NCI-H187 (cell line): ENCODE data around the gene PRAMEF1.
"Not testable (repeated sequence)": the region's sequence is repeated elsewhere in the genome, so short reads cannot be mapped to it uniquely, and the experiment has no call there.

ENCODE experiments used
- DNase-seq, 2 experiments: peaks; one replicate each; lab custom pipeline; 2025; lab: John Stamatoyannopoulos, UW

Gene PRAMEF1, protein sequence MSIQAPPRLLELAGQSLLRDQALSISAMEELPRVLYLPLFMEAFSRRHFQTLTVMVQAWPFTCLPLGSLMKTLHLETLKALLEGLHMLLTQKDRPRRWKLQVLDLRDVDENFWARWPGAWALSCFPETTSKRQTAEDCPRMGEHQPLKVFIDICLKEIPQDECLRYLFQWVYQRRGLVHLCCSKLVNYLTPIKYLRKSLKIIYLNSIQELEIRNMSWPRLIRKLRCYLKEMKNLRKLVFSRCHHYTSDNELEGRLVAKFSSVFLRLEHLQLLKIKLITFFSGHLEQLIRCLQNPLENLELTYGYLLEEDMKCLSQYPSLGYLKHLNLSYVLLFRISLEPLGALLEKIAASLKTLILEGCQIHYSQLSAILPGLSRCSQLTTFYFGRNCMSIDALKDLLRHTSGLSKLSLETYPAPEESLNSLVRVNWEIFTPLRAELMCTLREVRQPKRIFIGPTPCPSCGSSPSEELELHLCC

DNA sequence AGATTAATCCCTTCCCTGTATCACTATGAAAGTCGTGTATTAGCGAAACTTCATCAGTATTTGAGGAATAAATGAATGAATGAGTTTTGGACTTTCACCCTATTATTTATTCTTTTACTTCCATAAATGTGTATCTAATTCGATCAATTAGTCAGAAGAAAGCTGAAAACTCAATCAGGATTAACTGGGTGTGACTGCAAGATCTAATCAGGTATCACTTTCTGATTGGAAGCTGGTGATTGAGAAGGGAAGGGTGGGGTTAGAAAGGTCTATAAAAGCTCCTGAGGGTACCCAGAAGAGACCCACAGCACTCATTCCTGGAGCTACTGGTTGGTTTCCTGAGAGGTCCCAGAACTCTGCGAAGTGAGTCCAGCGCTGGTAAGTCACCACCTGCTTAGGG, at the start of gene PRAMEF1:
TSS of gene PRAMEF1 (plus strand) at position 301 of the 400 bp plus-strand sequence. CDS start 1,831 bp downstream, outside the sequence.
- not testable (repeated sequence) for DNase-seq

DNA sequence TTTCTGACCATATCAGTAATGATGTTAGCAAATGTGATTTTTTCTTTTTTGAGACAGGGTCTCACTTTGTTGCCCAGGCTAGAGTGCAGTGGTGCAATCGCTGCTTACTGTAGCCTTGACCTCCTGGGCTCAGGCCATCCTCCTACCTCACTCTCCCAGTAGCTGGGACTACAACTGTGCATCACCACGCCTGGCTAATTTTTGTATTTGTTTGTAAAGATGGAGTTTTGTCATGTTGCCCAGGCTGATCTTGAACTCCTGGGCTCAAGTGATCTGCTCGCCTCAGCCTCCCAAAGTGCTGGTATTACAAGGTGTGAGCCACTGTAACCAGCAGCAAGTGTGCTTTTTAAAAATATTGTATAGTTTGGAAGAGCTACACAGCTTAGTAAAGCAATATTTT, 49.3 kb upstream of the PRAMEF1 start:
- DNase-seq: no peak

DNA sequence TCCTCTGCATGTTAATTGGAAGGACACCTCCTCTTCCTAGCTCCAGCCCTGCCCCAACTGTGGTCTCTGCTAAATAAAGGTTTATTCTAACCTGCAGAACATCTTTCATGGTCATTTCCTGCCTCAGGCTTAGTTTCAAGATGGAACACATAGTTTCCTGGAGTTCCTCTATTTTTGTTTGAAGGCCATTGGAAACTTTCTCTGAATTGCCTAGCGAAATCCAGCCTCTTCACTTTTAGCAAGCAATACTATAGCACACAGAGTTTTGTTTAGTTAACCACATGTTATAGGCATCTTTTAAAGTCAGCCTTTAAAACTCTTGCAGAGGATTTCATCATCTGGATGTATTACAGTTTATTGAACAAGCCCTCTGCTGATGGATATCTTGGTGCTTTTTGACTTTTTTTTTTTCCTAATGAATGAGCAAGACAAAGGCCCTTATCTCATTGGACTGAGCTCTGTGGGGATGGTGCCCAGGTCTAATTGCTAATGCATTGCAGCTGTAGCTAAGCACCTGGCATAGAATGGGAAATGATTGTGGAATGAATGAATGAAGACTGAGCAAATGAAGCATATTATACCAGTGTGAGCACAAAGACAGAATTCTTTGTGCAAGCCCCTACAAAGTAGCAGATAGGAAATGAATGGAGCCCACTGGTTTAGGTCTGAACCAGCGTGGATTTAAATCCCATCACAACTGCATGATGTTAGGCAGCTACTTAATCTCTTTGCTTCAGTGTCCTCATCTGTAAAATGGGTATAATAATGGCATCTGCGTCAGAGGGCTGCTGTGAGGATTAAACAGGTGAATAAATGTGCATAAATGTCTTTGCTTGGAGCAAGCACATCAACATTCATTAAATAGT, 45.8 kb upstream of the PRAMEF1 start:
- DNase-seq: no peak

DNA sequence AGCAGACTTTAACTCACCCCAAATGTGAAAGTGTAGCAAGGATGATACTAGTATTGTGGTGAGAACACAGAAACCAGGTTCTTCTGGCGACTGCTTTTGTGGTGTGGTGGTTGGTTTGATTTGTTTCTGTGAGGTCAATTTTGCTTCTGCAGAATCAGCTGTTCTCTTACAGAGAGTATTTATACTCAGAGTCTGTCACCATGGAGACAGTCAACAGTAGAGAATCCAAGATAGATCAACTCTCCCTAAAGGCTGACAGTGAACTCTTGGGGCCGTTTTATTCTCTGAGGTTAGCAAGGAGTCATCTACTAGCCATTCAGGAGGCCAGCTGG, 45.2 kb upstream of the PRAMEF1 start, which contains the start of gene CFAP107:
TSS of gene CFAP107 (plus strand) at position 209 of the 332 bp plus-strand sequence. CDS start 231 bp downstream, outside the sequence.
- DNase-seq: no peak

DNA sequence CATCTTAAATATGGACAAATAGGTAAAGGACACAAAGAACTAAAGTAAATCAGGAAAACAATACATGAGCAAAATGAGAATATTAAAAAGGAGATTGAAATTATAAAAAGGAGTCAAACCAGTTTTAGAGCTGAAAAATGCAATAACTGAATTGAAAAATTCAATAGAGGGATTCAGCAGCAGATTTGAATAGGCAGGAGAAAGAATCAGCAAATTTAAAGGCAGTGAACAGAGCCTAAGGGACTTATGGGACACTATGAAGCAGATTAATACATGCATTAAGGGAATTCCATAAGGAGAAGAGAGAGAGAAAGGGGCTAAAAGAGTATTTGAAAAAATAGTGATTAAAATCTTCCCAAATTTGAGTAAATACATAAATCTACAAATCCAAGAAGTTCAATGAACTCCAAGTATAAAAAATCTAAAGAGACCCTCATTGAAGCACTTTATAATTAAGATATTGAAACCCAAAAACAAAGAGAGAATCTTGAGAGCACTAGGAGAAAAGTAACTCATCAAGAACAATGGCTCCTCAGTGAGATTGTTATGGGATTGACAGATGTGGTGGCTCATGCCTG, 42.3 kb upstream of the PRAMEF1 start:
- no peak for DNase-seq

DNA sequence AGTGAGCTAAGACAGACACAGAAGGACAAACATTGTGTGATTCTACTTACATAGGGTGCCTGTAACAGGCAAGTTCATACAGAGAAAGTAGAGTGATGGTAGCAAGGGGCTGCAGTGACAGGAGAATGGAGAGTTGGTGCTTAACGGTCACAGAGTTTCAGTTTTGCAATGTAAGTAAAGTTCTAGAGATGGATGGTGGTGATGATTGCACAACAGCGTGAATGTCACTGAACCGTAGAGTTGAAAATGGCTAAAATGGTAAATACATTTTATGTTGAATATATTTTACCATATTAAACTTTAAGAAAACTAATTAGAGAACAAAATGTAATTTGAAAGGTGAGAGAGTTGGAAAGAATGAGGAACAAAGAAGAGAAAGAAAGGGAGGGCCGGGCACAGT, 36.5 kb upstream of the PRAMEF1 start:
- DNase-seq: no peak

DNA sequence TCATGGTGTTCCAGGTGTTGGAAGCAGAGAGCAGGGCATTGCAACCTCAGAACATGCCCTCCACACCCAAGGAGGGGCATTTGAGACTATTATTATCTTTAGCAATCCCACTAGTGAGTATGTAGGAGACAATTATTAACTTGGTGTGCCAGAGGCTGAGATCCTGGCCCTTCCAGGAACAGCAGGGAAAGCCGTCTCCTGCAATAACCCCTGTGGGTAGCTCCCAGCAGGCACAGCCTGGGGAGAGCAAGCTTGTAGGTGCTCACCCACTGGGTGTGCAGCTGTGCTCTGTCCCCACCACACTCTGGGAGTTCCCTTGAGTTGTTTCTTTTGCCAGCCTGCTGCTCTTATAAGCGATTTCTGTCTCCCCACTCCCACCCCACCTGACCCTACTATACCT, 34.9 kb upstream of the PRAMEF1 start:
- no peak for DNase-seq

DNA sequence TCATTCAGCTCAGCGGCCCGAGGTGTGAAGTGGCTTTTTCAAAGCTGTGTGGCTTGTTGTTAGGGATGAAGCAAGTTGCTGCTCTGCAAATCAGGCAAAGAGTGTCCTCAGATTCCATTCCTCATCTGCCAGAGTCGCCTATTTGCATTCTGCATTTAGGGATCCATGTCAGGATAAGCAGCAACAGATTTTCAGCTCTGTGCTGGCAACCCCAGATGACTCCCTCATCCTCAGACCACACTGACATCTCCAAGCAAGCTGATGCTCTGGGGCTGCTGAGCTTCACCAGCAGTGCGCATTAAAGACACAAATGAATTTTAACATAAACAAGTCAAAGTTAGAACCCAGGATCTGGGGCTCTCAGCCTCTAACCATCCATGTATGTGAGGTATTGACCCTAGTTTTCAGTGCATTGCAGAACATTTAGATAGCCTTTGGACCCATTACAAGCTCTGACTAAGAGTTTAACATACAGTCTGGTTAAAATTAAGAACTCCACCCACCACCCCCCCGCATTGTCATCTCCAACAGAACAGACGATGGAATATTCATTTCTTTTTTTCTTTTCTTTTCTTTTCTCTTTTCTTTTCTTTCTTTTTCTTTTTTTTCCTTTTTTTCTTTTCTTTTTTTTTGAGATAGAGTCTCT, 34.3 kb upstream of the PRAMEF1 start:
- no peak for DNase-seq

DNA sequence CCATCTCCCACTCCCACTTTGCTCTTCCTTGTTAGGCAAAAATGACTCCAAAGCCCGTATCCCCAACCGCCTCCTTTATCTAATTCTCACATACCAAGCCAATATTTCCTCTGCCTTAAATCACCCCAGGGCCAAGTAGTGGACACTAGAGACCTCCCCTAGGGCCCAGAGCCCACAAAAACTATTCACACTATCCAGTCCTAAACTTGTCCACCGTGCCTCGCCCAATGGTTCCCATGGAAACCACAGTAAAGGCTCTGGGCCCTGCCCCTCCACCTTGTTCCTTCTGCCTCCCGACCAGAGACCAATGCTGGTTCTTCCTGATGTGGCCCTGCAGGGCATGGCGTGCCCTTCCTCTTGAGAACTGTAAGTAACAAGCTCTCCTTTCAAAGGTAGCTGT, 33.4 kb upstream of the PRAMEF1 start:
- DNase-seq: no peak

DNA sequence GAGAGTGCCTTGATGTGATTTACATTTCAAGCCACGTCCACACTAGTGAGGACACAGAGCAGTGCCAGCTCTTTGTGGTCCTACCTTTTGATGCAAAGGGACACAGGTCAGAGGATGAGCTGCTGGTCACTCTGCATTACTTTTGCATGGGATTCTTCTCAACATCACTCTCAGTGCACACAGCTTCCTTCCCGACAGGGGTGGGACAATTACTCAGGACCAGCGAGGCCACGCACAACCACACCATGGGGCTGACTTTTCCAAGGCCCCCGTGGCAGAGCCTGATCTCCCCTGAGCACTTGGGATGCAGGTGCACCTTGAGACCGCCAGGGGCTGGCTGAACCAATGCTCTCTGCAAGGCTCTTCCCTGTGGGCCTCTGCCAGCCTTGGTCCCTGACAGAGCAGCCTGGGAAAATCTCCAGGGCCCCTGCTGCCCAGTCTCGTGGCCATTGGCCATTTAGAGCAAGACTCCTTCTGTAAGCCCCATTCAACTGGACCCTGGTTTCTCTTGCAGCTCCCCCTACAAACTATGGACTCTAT, 30.9 kb upstream of the PRAMEF1 start:
- DNase-seq: no peak

DNA sequence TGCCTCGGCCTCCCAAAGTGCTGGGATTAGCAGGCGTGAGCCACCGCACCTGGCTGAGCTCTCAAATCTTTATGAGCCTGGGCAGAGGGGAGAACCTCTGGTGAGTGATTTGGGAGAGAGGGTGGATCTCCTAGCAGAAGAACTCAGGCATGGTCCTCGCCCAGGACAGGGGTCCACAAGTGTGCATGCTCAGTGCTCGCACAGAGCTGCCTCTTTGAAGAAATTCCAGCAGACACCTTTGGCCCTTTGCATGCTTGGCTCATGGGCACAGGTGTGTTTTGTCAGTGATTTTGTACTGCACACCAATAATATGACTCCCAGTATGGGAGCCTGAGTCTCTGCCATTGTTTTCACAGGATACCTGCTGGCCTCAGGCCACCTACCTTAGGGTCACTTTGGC, 29.4 kb upstream of the PRAMEF1 start:
- no peak for DNase-seq

DNA sequence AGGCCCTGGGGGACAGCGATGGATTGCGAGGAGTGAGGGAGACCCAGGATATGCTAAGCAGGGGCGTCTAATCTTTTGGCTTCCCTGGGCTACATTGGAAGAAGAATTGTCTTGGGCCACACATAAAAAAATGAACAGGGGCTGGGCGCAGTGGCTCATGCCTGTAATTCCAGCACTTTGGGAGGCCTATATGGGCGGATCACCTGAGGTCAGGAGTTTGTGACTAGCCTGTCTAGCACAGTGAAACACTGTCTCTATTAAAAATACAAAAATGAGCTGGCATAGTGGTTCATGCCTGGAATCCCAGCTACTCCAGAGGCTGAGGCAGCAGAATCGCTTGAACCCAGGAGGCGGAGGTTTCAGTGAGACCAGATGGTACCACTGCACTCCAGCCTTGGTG, 28.4 kb upstream of the PRAMEF1 start:
- no peak for DNase-seq

DNA sequence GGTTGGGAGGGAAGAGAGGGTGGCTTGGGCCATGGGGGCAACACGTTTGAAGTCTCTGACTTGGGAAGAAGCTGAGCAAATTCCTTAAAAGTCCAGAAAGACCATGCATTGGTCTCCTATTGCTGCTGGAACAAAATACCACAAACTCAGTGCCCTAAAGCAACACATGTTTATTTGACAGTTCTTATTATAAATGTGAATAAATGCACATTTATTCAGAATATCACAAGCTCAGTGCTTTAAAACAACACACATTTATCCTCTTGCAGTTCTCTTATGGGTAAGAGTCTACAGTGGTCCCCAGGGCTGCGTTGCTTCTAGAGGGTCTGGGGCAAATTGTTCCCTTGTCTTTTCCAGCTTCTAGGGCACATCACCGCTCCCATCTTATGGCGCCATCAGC, 27.7 kb upstream of the PRAMEF1 start:
- DNase-seq: no peak

DNA sequence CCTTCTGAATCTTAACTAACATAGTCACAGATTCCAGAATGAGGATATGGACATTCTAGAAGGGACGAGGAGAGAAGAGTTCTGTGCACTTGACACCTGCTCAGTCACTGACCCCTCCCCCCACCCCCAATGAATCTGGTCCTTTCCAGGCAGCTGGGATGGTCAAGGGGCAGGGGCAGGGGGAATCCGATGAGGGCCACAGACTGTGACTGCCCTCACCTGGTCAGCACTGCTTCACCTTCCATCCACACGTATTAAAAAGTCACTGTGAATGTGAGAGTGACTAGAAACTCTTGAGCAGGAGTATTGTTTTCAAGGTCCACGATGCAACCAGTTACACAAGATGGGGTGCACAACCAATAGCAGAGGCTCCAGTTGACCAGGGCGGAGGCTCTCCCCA, 27.2 kb upstream of the PRAMEF1 start:
- DNase-seq: no peak

DNA sequence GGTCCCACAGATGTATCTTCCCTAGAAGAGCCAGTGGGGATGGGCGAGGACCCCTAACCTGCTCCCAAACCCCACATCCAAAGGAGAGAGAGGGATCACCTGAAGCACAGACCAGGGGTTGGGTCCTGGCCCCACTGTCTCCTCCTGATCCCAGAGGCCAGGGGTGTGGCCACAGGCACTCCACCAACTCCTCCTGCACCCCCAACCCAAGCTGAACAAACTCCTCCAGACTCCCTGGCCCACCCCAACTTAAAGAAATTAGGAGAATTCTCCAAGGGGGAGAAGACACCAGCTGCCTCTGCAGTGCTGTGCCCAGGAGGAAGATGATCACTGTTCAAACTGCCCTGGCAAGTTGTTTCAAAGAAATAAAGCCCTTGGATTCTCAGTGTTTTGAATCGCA, 22.2 kb upstream of the PRAMEF1 start:
- DNase-seq: no peak

DNA sequence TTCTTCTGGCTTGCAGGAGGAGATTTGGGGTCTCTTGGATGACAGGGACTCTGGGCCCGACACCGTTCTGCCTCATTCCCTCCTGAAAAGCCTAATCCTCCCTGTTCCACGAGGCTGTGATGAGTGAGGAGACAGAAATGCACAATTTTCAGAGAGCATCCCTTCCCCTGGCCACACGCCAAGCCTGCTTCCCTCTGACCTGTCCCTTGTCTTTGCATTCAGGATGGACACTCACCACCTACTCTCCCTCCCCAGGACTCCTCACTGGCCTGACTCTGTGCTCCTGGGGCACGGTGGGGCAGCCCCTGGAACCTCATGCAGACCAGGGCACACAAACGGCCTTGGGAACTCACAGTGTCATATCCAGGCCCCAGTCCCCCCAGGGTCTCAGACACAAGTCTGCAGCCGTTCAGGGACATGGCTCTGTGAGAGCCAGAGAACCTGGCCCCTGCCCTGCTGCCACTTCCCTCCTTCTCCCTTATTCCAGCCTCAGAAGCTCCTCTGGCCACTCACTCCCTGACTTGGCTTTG, 21.2 kb upstream of the PRAMEF1 start:
- no peak for DNase-seq

DNA sequence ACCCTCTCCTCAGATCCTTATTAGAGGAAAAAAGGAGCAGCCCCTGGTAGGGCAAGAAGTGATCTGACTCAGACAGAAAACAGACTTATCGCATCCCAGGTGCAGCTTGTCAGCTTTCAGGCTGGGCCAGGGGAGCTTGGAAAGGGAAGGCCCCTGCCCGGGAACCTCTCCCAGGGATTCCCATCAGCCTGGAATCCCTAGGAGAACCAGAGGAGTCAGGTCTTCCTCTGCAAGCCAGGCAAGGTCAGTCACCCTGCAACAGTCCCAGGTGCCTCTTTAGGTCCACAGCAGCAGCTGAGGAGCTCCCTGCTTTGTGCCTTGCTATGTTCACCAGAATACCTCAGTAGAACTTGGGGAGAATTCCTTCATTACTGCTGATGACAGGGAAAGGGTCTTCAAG, 20.6 kb upstream of the PRAMEF1 start:
- no peak for DNase-seq

DNA sequence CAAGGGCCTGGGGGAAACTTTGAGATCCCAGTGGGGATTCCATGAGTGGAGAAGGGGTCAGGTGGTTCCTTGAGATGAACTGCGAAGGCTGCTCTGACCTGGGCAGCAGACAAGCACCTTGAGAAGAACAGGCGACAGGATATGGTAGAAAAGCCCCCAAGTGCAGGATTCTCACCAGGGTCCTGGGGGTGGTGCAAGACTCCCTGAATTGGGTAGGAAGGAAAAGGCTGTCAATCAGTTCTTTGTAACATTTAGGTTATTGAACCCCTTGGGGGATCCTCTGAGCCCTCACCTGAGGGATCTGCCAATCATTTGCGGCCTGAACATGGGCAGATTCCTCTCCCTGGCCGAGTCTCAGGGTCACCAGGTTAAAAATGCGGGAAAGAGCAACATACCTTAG, 20.0 kb upstream of the PRAMEF1 start:
- no peak for DNase-seq

DNA sequence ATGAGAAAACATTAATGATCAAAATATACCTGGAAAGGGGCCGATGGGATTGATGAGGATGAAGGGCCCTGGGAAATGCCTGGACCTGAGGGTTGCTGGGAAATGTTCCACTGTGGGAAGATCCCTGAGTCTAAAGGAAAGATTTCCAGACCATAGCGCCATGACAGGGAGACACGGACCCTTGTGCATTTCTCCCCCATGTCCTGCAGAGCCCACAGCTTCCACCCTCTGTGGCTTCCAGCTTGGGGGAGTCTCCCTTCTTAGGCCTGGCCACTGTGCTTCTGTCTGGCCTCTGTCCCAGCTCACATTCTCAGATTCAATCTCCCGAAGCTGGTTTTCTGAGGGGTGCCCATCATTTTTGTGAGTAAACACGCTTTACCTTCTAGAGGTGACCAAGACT, 18.7 kb upstream of the PRAMEF1 start:
- no peak for DNase-seq

DNA sequence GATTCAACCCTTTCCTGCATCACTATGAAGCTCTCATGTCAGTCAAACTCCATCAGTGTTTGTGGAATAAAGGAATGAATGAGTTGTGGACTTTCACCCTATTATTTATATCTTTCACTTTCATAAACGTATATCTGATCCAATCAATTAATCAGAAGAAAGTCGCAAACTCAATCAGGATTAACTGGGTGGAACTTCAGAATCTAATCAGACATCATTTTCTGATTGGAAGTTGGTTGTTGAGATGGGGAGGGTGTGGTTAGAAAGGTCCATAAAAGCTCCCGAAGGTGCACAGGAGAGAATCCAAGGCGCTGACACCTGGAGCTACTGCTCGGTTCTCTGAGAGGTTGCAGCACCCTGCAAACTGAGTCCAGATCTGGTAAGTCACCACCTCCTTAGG, 17.8 kb upstream of the PRAMEF1 start, which contains the start of gene PRAMEF12:
TSS of gene PRAMEF12 (plus strand) at position 301 of the 400 bp plus-strand sequence. CDS start 1,130 bp downstream, outside the sequence.
- DNase-seq: no peak

DNA sequence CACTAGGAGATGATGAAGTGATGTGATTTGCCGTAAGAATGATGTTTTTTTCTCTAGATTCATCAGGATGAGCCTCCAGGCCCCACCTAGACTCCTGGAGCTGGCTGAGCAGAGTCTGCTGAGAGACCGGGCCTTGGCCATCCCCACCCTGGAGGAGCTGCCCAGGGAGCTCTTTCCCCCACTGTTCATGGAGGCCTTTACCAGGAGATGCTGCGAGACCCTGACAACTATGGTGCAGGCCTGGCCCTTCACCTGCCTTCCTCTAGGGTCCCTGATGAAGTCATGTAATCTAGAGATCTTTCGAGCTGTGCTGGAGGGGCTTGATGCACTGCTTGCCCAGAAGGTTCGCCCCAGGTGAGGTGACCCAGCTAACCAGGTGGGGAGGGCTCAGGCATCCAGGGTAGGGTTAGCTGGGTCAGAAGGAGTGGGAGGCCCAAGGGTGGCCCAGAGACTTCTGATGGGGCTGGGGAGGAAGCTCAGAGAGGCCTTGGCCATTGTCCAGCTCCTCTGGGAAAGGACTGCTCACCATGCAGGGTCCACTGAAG, 16.3 kb upstream of the PRAMEF1 start:
- DNase-seq: no peak
